Lung (tissue), 12 donors: Measurements from ENCODE around the gene CRTC3. TPM values are rescaled to one million over a fixed set of nuclear protein-coding genes. Genes with fewer than 3 reads are reported as not detected.
A peak's percentile ranks its signal among the peaks of the same experiment; 100 is the strongest.

Experiments used
- ATAC-seq: fragments of 200-7000 bp; cut with Tn5 transposase; one replicate; pipeline ENCODE4 v1.9.1; 2020; ENCODE audit warnings: moderate number of reproducible peaks; ENCODE audit not compliant: insufficient read depth, low FRiP score
- DNase-seq, 3 donors: peaks; one replicate each; pipeline ENCODE4 v3.0.0-alpha.2; 2013 to 2017
- H3K27ac ChIP-seq, 2 donors: one replicate each; pipeline ENCODE4 v1.5.1; 2013; ENCODE audit warnings: mild to moderate bottlenecking in 2 of 2, moderate library complexity in 2 of 2, control low read depth in 1 of 2, inconsistent platforms in 1 of 2, low read depth in 1 of 2, low read length in 1 of 2
- H3K27me3 ChIP-seq, 3 donors: one replicate each; pipeline ENCODE4 v1.5.1; 2013; ENCODE audit warnings: low read length in 2 of 3; ENCODE audit not compliant: control insufficient read depth in 3 of 3, insufficient read depth in 3 of 3
- H3K36me3 ChIP-seq, 4 donors: one replicate each; pipeline ENCODE4 v1.5.1; 2013; ENCODE audit warnings: low read length in 4 of 4, mild to moderate bottlenecking in 1 of 4, moderate library complexity in 1 of 4; ENCODE audit not compliant: control insufficient read depth in 4 of 4, insufficient read depth in 4 of 4
- H3K4me1 ChIP-seq, 5 donors: one replicate each; pipeline ENCODE4 v1.5.1; 2013; ENCODE audit warnings: low read length in 5 of 5, mild to moderate bottlenecking in 2 of 5, moderate library complexity in 1 of 5; ENCODE audit not compliant: control insufficient read depth in 5 of 5, insufficient read depth in 5 of 5
- H3K4me3 ChIP-seq: one replicate; pipeline ENCODE4 v1.5.1; 2013; ENCODE audit warnings: mild to moderate bottlenecking, control low read depth, moderate library complexity
- H3K9ac ChIP-seq, 2 donors: one replicate each; pipeline ENCODE4 v1.5.1; 2013; ENCODE audit warnings: low read length in 2 of 2, control low read depth in 1 of 2; ENCODE audit not compliant: insufficient read depth in 1 of 2
- H3K9me3 ChIP-seq, 4 donors: one replicate each; pipeline ENCODE4 v1.5.1; 2013; ENCODE audit warnings: low read length in 3 of 4, mild to moderate bottlenecking in 1 of 4, moderate library complexity in 1 of 4; ENCODE audit not compliant: control insufficient read depth in 4 of 4, insufficient read depth in 3 of 4
- CTCF ChIP-seq: IDR thresholded peaks from 2 replicates; pipeline ENCODE4 v1.5.1; 2012; ENCODE audit warnings: mild to moderate bottlenecking; ENCODE audit errors: control extremely low read depth, extremely low read depth
- WGBS, 2 donors: extraction: QIAGEN DNeasy Blood & Tissue Kit; methylation state at CpG; one replicate each; pipeline ENCODE4 v1.1.7; 2013; 5-methylcytosine and 5-hydroxymethylcytosine counted together
- polyA plus RNA-seq, 2 donors: library from polyadenylated mRNA; stranded (reverse); fragments of 200-250 nt; gene quantifications; one replicate each; pipeline ENCODE4 v1.2.1, GENCODE V29; 2013
- total RNA-seq, 2 donors: library from RNA; depleted of rRNA in 1 of 2; stranded (reverse); fragments of >200 nt in 1 of 2; gene quantifications; one replicate each; pipeline ENCODE4 v1.2.1, GENCODE V29; 2014 to 2021
- donor health status: control.
- donor health status: control.
- donor health status: Bipolar disorder and iron deficiency.
- donor health status: healthy.
- donor health status: DM: yes; HTN: yes; CAD: no.

The CRTC3 gene
- total and polyA plus RNA-seq, 4 donors, result 12.0 to 47.9 (median 28.2) TPM

- Histone ChIP-seq H3K4me3 (no peak overlapping the region), H3K36me3 (no peaks in the 10 kb centered on the region), H3K27me3 (no peaks in the 10 kb centered on the region), H3K9me3 (no peaks in the 10 kb centered on the region), H3K9ac (peak overlapping the region in 1 of 2 donors; percentile 69), H3K4me1 (peaks cover 9 to 63% (median 52%) of the 10 kb centered on the region in 5 donors), H3K27ac (peak overlapping the region; percentile 69 to 72)
- ATAC-seq (no peak), DNase-seq (peak; percentile 66 to 93 (median 93))
- WGBS, 2 donors, result 58% methylated on average over 5 of the region's 5 CpGs
- no peak for TF ChIP-seq CTCF
These were observed 31.9 kb downstream of the CRTC3 start for GRCh38 chr15:90561344-90562244.

- H3K4me3 ChIP-seq, result no peak overlapping the region
- no peak for TF ChIP-seq CTCF
- H3K4me1 ChIP-seq, result peaks cover 5 to 55% (median 46%) of the 10 kb centered on the region in 5 donors
- H3K9ac ChIP-seq, result no peak overlapping the region
- DNase-seq (no peak), ATAC-seq (no peak)
- peak overlapping the region; percentile 72 to 81 for H3K27ac ChIP-seq
- WGBS, 2 donors, result 89 to 95% methylated on average over 5 of the region's 5 CpGs
- H3K27me3 ChIP-seq, result no peaks in the 10 kb centered on the region
- peaks cover 0 to 2% (median 0%) of the 10 kb centered on the region in 4 donors for H3K9me3 ChIP-seq
- H3K36me3 ChIP-seq, result peaks cover 0 to 2% (median 0%) of the 10 kb centered on the region in 4 donors
These were observed 32.9 kb downstream of the CRTC3 start for GRCh38 chr15:90562669-90563068.

- H3K27me3 ChIP-seq, result no peaks in the 10 kb centered on the region
- DNase-seq (no peak), ATAC-seq (no peak)
- no peak overlapping the region for H3K9ac ChIP-seq
- H3K4me3 ChIP-seq, result no peak overlapping the region
- 74 to 78% methylated on average over 3 of the region's 3 CpGs for WGBS, 2 donors
- H3K9me3 ChIP-seq, result peaks cover 0 to 2% (median 0%) of the 10 kb centered on the region in 4 donors
- peak overlapping the region in 1 of 2 donors; percentile 33 for H3K27ac ChIP-seq
- TF ChIP-seq CTCF, result no peak
- H3K36me3 ChIP-seq, result peaks cover 0 to 2% (median 0%) of the 10 kb centered on the region in 4 donors
- H3K4me1 ChIP-seq, result peaks cover 4 to 47% (median 38%) of the 10 kb centered on the region in 5 donors
These were observed 33.7 kb downstream of the CRTC3 start for GRCh38 chr15:90563463-90563862.
